ENCODE data around the gene SPPL3.

GRCh38 chr12:120938496-120938895, 34.3 kb upstream of the SPPL3 start:
- TF ChIP-seq CTCF (IDR thresholded peaks at IDR 0.05) (no peak), POLR2A (IDR thresholded peaks at IDR 0.05) (no peak)

Measured in esophagus squamous epithelium (tissue), 4 donors.